Kidney (tissue), 14 donors: ENCODE results near the gene LIX1L. TPM values are rescaled to one million over a fixed set of nuclear protein-coding genes. Genes with fewer than 3 reads are reported as not detected.

ENCODE experiments used
- DNase-seq, 5 donors: peaks; one replicate each; pipeline ENCODE4 v3.0.0-alpha.2; 2013 to 2020
- FAIRE-seq: peaks from 2 replicates; lab custom pipeline; 2012; peaks lifted over from hg19 to GRCh38; lab: Jason Lieb, UNC
- H3K27ac ChIP-seq, 2 donors: one replicate each; pipeline ENCODE4 v1.7.0; 2013; ENCODE audit warnings: low read depth in 2 of 2, low read length in 2 of 2, inconsistent platforms in 1 of 2
- H3K27me3 ChIP-seq: one replicate; pipeline ENCODE4 v1.7.1; 2013; ENCODE audit warnings: low read length, inconsistent platforms; ENCODE audit not compliant: control insufficient read depth, insufficient read depth
- H3K36me3 ChIP-seq, 3 donors: one replicate each; pipeline versions ENCODE4 v1.7.0 to v1.7.1; 2013; ENCODE audit warnings: low read length in 3 of 3, control low read depth in 1 of 3, inconsistent platforms in 1 of 3; ENCODE audit not compliant: insufficient read depth in 3 of 3, control insufficient read depth in 2 of 3
- H3K4me1 ChIP-seq, 3 donors: one replicate each; pipeline versions ENCODE4 v1.7.0 to v1.7.1; 2013; ENCODE audit warnings: low read length in 3 of 3, inconsistent platforms in 1 of 3, low read depth in 1 of 3; ENCODE audit not compliant: control insufficient read depth in 2 of 3, insufficient read depth in 2 of 3
- H3K4me3 ChIP-seq, 3 donors: one replicate each; pipeline versions ENCODE4 v1.7.0 to v1.8.1; 2013; ENCODE audit warnings: low read length in 3 of 3, control low read depth in 1 of 3, inconsistent platforms in 1 of 3
- H3K9ac ChIP-seq, 3 donors: one replicate each; pipeline versions ENCODE4 v1.7.0 to v1.7.1; 2013; ENCODE audit warnings: low read length in 3 of 3, control low read depth in 1 of 3, inconsistent platforms in 1 of 3
- H3K9me3 ChIP-seq, 3 donors: one replicate each; pipeline versions ENCODE4 v1.7.0 to v1.7.1; 2013; ENCODE audit warnings: low read length in 3 of 3, control low read depth in 1 of 3, inconsistent platforms in 1 of 3; ENCODE audit not compliant: control insufficient read depth in 2 of 3, insufficient read depth in 1 of 3
- intact Hi-C: fragments of 100-400 bp; cut with DNase I; formaldehyde crosslinking; loops from one replicate; pipeline ENCODE4 v1.11.1; 2022
- polyA plus RNA-seq: library from polyadenylated mRNA; stranded (reverse); fragments of 350-450 nt; fragmentation: Illumina TruSeq; extraction: RNeasy Lipid Tissue Mini Kit (QIAGEN cat#74804); gene quantifications from one replicate; pipeline ENCODE4 v1.2.3, GENCODE V29; 2014; ENCODE audit warnings: low read depth, low replicate concordance; ENCODE audit not compliant: insufficient read depth
- total RNA-seq: library from RNA; stranded (reverse); fragmentation: NEBNext Ultra II Directional; extraction: Animal tissue kit (Norgen Biotek cat#: 25700); gene quantifications from one replicate; pipeline ENCODE4 v1.2.1, GENCODE V29; 2021
- TF ChIP-seq, protein P1 (sequence below): IDR thresholded peaks from 3 replicates; pipeline ENCODE4 v1.5.1; 2012; ENCODE audit warnings: mild to moderate bottlenecking, moderate library complexity, borderline replicate concordance; ENCODE audit not compliant: insufficient read depth; ENCODE audit errors: extremely low read depth
- donor health status: control.
- donor health status: control.
- donor health status: control.
- donor health status: control.
- donor health status: control.
- donor health status: DM: yes; HTN: yes; CAD: no.
- donor health status: Normal renal cell carcinoma (clear cell type).

Gene LIX1L
- total and polyA plus RNA-seq, 2 donors from 2014 or later = 10.0 to 27.8 TPM

GRCh38 chr1:145965119-145965744 lies 7.4 kb upstream of the LIX1L start:
- Histone ChIP-seq H3K27me3 (no peaks in the 10 kb centered on the region), H3K9me3 (peaks cover 0 to 4% (median 0%) of the 10 kb centered on the region in 3 donors), H3K9ac (peak overlapping the region; percentile 75 to 92 (median 83)), H3K4me1 (peaks cover 2 to 27% (median 4%) of the 10 kb centered on the region in 3 donors), H3K27ac (peak overlapping the region in 1 of 2 donors; percentile 88), H3K4me3 (peak overlapping the region; percentile 81 to 91 (median 85)), H3K36me3 (no peaks in the 10 kb centered on the region)
- intact Hi-C loops = loop anchor here (5.0 kb wide), 1 partner anchor 118 kb away; the partner anchor contains the start of gene NUDT17
- TF ChIP-seq, protein P1, sequence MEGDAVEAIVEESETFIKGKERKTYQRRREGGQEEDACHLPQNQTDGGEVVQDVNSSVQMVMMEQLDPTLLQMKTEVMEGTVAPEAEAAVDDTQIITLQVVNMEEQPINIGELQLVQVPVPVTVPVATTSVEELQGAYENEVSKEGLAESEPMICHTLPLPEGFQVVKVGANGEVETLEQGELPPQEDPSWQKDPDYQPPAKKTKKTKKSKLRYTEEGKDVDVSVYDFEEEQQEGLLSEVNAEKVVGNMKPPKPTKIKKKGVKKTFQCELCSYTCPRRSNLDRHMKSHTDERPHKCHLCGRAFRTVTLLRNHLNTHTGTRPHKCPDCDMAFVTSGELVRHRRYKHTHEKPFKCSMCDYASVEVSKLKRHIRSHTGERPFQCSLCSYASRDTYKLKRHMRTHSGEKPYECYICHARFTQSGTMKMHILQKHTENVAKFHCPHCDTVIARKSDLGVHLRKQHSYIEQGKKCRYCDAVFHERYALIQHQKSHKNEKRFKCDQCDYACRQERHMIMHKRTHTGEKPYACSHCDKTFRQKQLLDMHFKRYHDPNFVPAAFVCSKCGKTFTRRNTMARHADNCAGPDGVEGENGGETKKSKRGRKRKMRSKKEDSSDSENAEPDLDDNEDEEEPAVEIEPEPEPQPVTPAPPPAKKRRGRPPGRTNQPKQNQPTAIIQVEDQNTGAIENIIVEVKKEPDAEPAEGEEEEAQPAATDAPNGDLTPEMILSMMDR = no peak
- no peak for DNase-seq
- FAIRE-seq = no peak

- Histone ChIP-seq H3K4me3 (peak within 1 kb of the TSS; percentile 81 to 91 (median 85)), H3K36me3 (no peaks in the 10 kb centered on the region), H3K4me1 (peaks cover 2 to 27% (median 8%) of the 10 kb centered on the region in 3 donors), H3K27ac (peak within 1 kb of the TSS; percentile 85 to 88), H3K9me3 (peaks cover 0 to 4% (median 0%) of the 10 kb centered on the region in 3 donors), H3K9ac (peak within 1 kb of the TSS; percentile 75 to 92 (median 83)), H3K27me3 (no peaks in the 10 kb centered on the region)
- FAIRE-seq (peak; percentile 90), DNase-seq (peak; percentile 95 to 99 (median 97))
- intact Hi-C loops = loop anchor here (5.0 kb wide), 1 partner anchor 117 kb away; the partner anchor contains the start of gene NUDT17
- TF ChIP-seq, protein P1 = peak; percentile 1
These were observed 6.7 kb upstream of the LIX1L start, which contains the start of the genes ANKRD34A and POLR3GL for GRCh38 chr1:145964328-145965118. Gene ANKRD34A, minus strand, starts transcription at chr1:145964575. Its CDS starts 2,816 bp downstream, at chr1:145961759. Gene POLR3GL, plus strand, starts transcription at chr1:145964690. Its CDS starts 10,176 bp downstream, at chr1:145974866.

DNA sequence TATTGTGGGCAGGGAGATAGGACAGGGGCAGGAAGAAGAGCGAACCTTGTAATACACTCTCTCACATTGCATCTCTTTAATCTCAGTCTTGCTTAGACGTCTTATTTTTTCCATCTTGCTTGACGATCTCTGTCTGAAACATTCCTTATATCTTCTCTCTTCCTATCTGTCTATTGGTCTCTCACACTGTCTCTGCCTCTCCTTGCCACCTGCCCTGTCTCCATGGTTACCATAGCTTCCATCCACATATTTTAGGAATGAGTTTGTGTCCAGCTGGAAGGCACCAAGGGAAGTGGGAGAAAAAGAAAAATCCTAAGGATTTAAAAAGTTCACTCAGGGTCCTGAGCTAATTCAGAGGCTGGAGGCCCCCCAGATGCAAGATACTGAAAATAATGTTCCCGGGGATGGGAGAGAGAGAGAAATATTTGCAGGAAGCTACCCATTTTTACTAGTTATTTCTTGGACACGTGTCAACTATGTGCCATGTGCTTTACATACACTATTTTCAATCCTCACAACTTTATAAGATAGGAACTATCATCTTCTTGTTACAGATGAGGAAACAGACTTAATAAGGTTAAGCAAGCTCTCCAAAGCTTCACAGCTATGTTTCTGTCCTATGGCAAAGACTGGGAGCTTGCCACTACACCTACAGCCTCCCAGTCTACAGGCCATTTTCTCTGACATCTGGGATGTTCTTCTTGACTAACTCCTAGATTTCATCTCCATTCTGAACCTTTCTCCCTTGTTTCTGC lies 5.6 kb upstream of the LIX1L start:
- H3K27me3 ChIP-seq = no peaks in the 10 kb centered on the region
- peak in 1 of 5 donors; percentile 31 for DNase-seq
- H3K36me3 ChIP-seq = no peaks in the 10 kb centered on the region
- H3K27ac ChIP-seq = peak overlapping the region; percentile 85 to 88
- H3K9me3 ChIP-seq = peaks cover 0 to 4% (median 0%) of the 10 kb centered on the region in 3 donors
- H3K4me1 ChIP-seq = peaks cover 2 to 27% (median 8%) of the 10 kb centered on the region in 3 donors
- FAIRE-seq = no peak
- peak overlapping the region in 2 of 3 donors; percentile 81 to 91 for H3K4me3 ChIP-seq
- intact Hi-C loops = no loop called here
- TF ChIP-seq, protein P1 = no peak
- peak overlapping the region in 1 of 3 donors; percentile 92 for H3K9ac ChIP-seq
